ENCODE results near the gene DNAJA2. TPM values are rescaled to one million over a fixed set of nuclear protein-coding genes. Genes with fewer than 3 reads are reported as not detected.

DNAJA2 gene
- total RNA-seq, 1 donor = 101 TPM

DNA sequence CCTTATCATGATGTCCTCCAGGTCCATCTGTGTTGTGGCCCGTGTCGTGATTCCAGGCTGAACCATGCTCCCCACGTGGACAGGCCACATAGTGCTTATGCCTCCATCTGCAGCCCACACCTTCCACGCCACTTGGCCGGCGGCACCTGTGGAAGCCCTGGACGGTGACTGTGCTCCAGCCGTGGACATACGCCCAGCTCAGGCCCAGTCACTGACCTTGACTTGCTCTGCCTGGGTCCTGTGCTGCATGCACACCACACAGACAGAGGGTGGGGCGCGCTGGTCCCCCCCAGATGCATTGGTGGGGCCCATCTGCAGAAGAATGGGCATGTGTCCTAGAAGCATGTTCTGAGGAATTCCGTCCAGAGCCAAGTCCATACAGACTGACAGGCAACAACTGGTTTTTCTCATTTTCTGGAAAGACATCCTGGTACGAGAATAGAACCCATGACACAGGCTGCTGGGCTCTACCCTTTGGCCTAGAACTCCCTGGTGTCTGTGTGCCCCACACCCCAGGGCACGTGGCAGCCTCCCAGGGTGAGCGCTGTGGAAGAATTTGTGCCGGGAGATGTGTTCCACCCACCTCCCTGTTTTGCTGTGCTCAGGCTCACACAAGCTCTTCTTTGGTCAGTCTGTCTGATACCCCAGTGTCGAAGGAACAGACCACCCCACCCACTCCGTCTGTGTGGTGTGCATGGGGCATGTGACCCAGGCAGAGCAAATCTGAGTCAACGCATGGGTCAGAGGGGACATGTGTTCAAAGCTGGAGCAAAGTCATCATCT, 49.8 kb downstream of the DNAJA2 start:
- TF ChIP-seq, protein P1, sequence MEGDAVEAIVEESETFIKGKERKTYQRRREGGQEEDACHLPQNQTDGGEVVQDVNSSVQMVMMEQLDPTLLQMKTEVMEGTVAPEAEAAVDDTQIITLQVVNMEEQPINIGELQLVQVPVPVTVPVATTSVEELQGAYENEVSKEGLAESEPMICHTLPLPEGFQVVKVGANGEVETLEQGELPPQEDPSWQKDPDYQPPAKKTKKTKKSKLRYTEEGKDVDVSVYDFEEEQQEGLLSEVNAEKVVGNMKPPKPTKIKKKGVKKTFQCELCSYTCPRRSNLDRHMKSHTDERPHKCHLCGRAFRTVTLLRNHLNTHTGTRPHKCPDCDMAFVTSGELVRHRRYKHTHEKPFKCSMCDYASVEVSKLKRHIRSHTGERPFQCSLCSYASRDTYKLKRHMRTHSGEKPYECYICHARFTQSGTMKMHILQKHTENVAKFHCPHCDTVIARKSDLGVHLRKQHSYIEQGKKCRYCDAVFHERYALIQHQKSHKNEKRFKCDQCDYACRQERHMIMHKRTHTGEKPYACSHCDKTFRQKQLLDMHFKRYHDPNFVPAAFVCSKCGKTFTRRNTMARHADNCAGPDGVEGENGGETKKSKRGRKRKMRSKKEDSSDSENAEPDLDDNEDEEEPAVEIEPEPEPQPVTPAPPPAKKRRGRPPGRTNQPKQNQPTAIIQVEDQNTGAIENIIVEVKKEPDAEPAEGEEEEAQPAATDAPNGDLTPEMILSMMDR (IDR thresholded peaks at IDR 0.05; ENCODE audit: insufficient read depth, low read depth, low read length) = no peak
- DNase-seq (ENCODE audit: low read depth) = no peak
- H3K4me3 ChIP-seq (ENCODE audit: low read depth, low read length) = no peak overlapping the region

DNA sequence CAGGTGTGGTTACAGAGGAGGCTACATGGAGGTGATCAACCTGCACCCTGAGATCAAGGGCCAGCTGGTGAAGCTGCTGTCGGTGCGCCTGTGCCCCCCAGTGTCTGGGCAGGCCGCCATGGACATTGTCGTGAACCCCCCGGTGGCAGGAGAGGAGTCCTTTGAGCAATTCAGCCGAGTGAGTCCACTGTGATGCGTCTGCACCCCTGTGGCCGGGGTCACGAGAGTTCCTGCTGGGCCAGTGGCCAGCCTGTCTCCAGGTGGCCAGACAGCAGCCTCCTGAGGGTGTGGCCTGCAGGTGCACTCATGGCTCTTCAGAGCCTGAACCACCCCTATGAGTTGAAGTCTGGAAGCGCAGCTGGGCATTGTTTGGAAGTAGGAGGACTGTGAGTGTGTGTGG, 51.2 kb downstream of the DNAJA2 start:
- no peak for DNase-seq (ENCODE audit: low read depth)
- H3K4me3 ChIP-seq (ENCODE audit: low read depth, low read length) = no peak overlapping the region
- TF ChIP-seq, protein P1 (IDR thresholded peaks at IDR 0.05; ENCODE audit: insufficient read depth, low read depth, low read length) = no peak

DNA sequence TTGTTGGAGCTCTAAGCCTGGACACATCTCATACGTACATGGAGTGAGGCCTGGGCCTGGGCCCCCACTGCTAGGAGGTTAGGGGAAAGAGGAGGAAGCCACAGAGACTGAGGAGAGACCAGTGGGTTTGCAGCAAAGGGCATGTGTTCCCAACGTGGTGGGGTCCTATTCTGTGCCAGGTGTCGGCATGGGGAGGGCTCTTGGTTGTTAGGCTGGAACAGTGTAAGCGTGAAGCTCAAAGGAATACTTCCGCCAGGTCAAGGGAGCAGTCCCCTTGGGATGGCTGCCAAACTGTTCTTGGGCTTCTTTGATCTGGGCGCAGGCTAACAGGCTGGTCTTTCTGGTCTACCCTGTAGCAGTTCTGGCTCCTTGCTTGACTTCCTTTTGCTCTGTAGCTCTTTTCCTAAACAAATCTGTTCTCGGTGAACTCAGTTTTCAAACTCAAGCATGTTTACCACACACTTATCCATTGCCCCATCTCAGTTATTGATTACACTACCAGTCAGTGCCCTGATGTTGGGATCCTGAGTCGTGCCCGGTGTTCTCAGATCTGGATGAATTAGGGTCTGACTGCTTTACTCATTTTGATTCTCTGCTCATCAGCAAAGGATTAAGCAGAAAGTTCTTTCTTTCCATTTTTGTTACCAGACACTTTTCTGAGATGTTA, 52.9 kb downstream of the DNAJA2 start:
- TF ChIP-seq, protein P1 (IDR thresholded peaks at IDR 0.05; ENCODE audit: insufficient read depth, low read depth, low read length) = no peak
- DNase-seq (ENCODE audit: low read depth) = no peak
- H3K4me3 ChIP-seq (ENCODE audit: low read depth, low read length) = no peak overlapping the region

DNA sequence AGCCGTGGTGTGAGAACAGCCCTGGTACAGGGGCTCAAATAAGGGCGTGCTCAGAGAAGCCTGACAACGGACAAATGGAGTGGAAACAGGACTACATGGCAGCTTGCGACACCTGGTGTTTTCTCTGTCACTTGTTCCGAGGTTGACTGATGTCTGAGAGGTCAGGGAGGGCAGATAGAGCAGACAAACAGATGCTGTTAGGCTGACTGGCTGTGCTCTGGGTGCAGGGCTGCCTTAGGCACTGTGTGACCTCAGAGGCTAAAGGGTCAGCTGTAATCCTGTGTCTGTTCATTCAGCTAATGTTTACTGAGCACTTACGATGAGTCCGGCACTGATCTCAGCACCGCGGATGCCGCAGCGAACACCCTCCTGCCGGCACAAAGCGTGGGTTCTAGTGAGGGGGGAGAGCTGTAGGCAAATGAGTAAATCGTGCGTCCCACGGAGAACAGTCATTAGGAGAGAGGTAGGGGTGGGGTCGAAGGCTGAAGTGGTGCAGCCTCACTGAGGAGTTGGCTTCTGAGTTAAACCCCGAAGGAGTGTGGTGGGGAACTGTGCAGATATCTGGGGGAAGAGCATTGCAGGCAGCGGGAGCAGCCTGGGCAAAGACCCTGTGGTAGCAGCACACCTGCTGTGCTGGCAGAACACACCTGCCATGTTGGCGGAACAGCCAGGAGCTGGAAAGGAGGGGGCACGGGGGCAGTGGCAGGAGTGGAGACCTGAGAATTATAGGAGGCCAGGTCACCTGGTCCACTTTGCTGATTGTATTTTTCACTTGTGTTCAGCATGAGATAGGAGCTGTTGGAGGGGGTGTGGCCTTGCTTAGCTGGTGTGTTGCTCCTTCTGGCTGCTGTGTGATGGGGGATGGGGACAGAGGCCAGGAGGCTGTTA, 54.3 kb downstream of the DNAJA2 start:
- TF ChIP-seq, protein P1 (IDR thresholded peaks at IDR 0.05; ENCODE audit: insufficient read depth, low read depth, low read length) = no peak
- H3K4me3 ChIP-seq (ENCODE audit: low read depth, low read length) = no peak overlapping the region
- DNase-seq (ENCODE audit: low read depth) = no peak

- H3K4me3 ChIP-seq (ENCODE audit: low read depth, low read length) = no peak overlapping the region
- DNase-seq (ENCODE audit: low read depth) = no peak
- TF ChIP-seq, protein P1 (IDR thresholded peaks at IDR 0.05; ENCODE audit: insufficient read depth, low read depth, low read length) = no peak
Observed at GRCh38 chr16:46918400-46918799, 55.1 kb downstream of the DNAJA2 start.

DNA sequence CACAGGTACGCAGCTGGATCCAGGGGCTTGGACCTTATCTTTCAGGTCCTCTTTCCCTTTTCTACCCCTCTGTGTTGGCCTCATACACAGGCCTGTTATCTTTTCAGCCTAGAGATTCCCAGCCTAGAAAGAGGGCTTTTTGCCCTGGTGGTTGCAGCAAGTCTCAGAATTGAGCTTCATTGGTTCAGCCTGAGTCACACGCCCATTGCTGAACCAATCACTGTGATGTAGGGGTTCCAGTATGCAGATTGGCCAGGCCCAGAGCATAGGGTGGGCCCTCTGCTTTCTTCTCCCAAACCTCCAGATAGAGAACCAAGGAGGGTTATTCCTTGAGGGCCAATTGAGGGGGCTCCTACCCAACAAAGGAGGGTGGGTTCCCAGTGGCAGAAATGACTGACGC, 56.5 kb downstream of the DNAJA2 start:
- no peak overlapping the region for H3K4me3 ChIP-seq (ENCODE audit: low read depth, low read length)
- DNase-seq (ENCODE audit: low read depth) = no peak
- TF ChIP-seq, protein P1 (IDR thresholded peaks at IDR 0.05; ENCODE audit: insufficient read depth, low read depth, low read length) = no peak

All from fibroblast of villous mesenchyme (primary cell).